Peyer's patch (tissue), 4 donors: ENCODE data around the gene FN3K. TPM values are rescaled to one million over a fixed set of nuclear protein-coding genes. Genes with fewer than 3 reads are reported as not detected.

ENCODE experiments used
- DNase-seq, 3 donors: peaks; one replicate each; pipeline ENCODE4 v3.0.0-alpha.2; 2017 to 2019
- H3K27ac ChIP-seq, 4 donors: fragments of 200-600 bp; sonication (generic); one replicate each; pipeline ENCODE4 v1.5.1; 2016 to 2019
- H3K27me3 ChIP-seq, 2 donors: fragments of 200-600 bp; sonication (generic); one replicate each; pipeline ENCODE4 v1.5.1; 2019
- H3K36me3 ChIP-seq, 3 donors: fragments of 200-600 bp; sonication (generic); one replicate each; pipeline ENCODE4 v1.5.1; 2016 to 2019
- H3K4me1 ChIP-seq, 4 donors: fragments of 200-600 bp; sonication (generic); one replicate each; pipeline ENCODE4 v1.5.1; 2016 to 2019
- H3K4me3 ChIP-seq, 4 donors: fragments of 200-600 bp; sonication (generic); 1 replicate in 3 of 4; 2 replicates in 1 of 4; pipeline ENCODE4 v1.5.1; 2016 to 2019; ENCODE audit warnings: mild to moderate bottlenecking in 1 of 4
- H3K9me3 ChIP-seq, 4 donors: fragments of 200-600 bp; sonication (generic); one replicate each; pipeline ENCODE4 v1.5.1; 2016 to 2019; ENCODE audit warnings: mild to moderate bottlenecking in 1 of 4
- CTCF ChIP-seq, 6 experiments: fragments of 450-650 bp in 4 of 6; fragments of 200-600 bp in 2 of 6; sonication (generic) in 1 of 6; IDR thresholded peaks; one replicate each; pipeline ENCODE4 v1.5.1; 2017 to 2019; ENCODE audit warnings: antibody characterized with exemption in 6 of 6, mild to moderate bottlenecking in 3 of 6, moderate library complexity in 1 of 6
- POLR2A ChIP-seq, 2 donors: fragments of 450-650 bp; IDR thresholded peaks; one replicate each; pipeline ENCODE4 v1.5.1; 2017; ENCODE audit warnings: antibody characterized with exemption in 2 of 2, mild to moderate bottlenecking in 2 of 2, moderate library complexity in 2 of 2
- total RNA-seq, 4 donors: library from RNA; depleted of rRNA; stranded (reverse); fragments of >200 nt; gene quantifications; one replicate each; pipeline ENCODE4 v1.1.0, GENCODE V29; 2016

FN3K gene
- total RNA-seq, 4 donors from 2014 or later, result 14.0 to 56.3 (median 23.0) TPM

- H3K4me3 ChIP-seq, result no peak overlapping the region
- DNase-seq, result no peak
- no peaks in the 10 kb centered on the region for H3K9me3 ChIP-seq
- TF ChIP-seq CTCF (IDR thresholded peaks at IDR 0.05), result no peak
- no peak for TF ChIP-seq POLR2A (IDR thresholded peaks at IDR 0.05)
- H3K4me1 ChIP-seq, result peaks cover 0 to 25% (median 6%) of the 10 kb centered on the region in 4 donors
- no peak overlapping the region for H3K27ac ChIP-seq
- no peaks in the 10 kb centered on the region for H3K36me3 ChIP-seq
- H3K27me3 ChIP-seq, result no peaks in the 10 kb centered on the region
Observed at GRCh38 chr17:82705756-82706155, 29.7 kb upstream of the FN3K start.

- H3K9me3 ChIP-seq, result no peaks in the 10 kb centered on the region
- H3K4me3 ChIP-seq, result no peak overlapping the region
- DNase-seq, result no peak
- H3K4me1 ChIP-seq, result peaks cover 0 to 10% (median 0%) of the 10 kb centered on the region in 4 donors
- no peaks in the 10 kb centered on the region for H3K36me3 ChIP-seq
- no peak overlapping the region for H3K27ac ChIP-seq
- no peaks in the 10 kb centered on the region for H3K27me3 ChIP-seq
- TF ChIP-seq CTCF (IDR thresholded peaks at IDR 0.05) (no peak), POLR2A (IDR thresholded peaks at IDR 0.05) (no peak)
Observed at GRCh38 chr17:82709024-82709675, 26.3 kb upstream of the FN3K start.

- Histone ChIP-seq H3K27ac (no peak overlapping the region), H3K27me3 (no peaks in the 10 kb centered on the region), H3K9me3 (no peaks in the 10 kb centered on the region), H3K4me3 (no peak overlapping the region), H3K4me1 (peaks cover 0 to 7% (median 0%) of the 10 kb centered on the region in 4 donors), H3K36me3 (no peaks in the 10 kb centered on the region)
- TF ChIP-seq POLR2A (IDR thresholded peaks at IDR 0.05) (no peak), CTCF (IDR thresholded peaks at IDR 0.05) (no peak)
- no peak for DNase-seq
Observed at GRCh38 chr17:82709676-82710498, 25.5 kb upstream of the FN3K start.

- Histone ChIP-seq H3K27ac (no peak overlapping the region), H3K4me3 (no peak overlapping the region), H3K9me3 (no peaks in the 10 kb centered on the region), H3K36me3 (no peaks in the 10 kb centered on the region), H3K27me3 (no peaks in the 10 kb centered on the region), H3K4me1 (peaks cover 0 to 5% (median 0%) of the 10 kb centered on the region in 4 donors)
- no peak for DNase-seq
- TF ChIP-seq CTCF (IDR thresholded peaks at IDR 0.05) (no peak), POLR2A (IDR thresholded peaks at IDR 0.05) (no peak)
Observed at GRCh38 chr17:82710499-82711232, 24.7 kb upstream of the FN3K start.

- no peaks in the 10 kb centered on the region for H3K27me3 ChIP-seq
- H3K27ac ChIP-seq, result no peak overlapping the region
- no peaks in the 10 kb centered on the region for H3K9me3 ChIP-seq
- no peak overlapping the region for H3K4me3 ChIP-seq
- TF ChIP-seq POLR2A (IDR thresholded peaks at IDR 0.05) (no peak), CTCF (IDR thresholded peaks at IDR 0.05) (no peak)
- H3K36me3 ChIP-seq, result no peaks in the 10 kb centered on the region
- peaks cover 0 to 14% (median 12%) of the 10 kb centered on the region in 4 donors for H3K4me1 ChIP-seq
- no peak for DNase-seq
Observed at GRCh38 chr17:82713071-82713723, 22.2 kb upstream of the FN3K start.
